GM12875 (cell line): ENCODE results near the gene MAGI1.

Experiments
- H3K4me3 ChIP-seq: one replicate; pipeline ENCODE4 v1.5.1; 2011; ENCODE audit warnings: low read depth, low read length, control low read depth
- CTCF ChIP-seq: IDR thresholded peaks from 2 replicates; pipeline ENCODE4 v1.5.1; 2011; ENCODE audit warnings: low read depth, mild to moderate bottlenecking, control low read depth, inconsistent platforms, low read length, moderate library complexity, borderline replicate concordance; ENCODE audit not compliant: insufficient read depth

MAGI1 gene

GRCh38 chr3:65322910-65323309 is 715.8 kb downstream of the MAGI1 start:
- H3K4me3 ChIP-seq = no peak overlapping the region
- TF ChIP-seq CTCF = no peak

- no peak for TF ChIP-seq CTCF
- H3K4me3 ChIP-seq = no peak overlapping the region
Measured at GRCh38 chr3:65318231-65318630, 720.5 kb downstream of the MAGI1 start.

- no peak for TF ChIP-seq CTCF
- H3K4me3 ChIP-seq = no peak overlapping the region
Measured at GRCh38 chr3:65314916-65315315, 723.8 kb downstream of the MAGI1 start.

DNA sequence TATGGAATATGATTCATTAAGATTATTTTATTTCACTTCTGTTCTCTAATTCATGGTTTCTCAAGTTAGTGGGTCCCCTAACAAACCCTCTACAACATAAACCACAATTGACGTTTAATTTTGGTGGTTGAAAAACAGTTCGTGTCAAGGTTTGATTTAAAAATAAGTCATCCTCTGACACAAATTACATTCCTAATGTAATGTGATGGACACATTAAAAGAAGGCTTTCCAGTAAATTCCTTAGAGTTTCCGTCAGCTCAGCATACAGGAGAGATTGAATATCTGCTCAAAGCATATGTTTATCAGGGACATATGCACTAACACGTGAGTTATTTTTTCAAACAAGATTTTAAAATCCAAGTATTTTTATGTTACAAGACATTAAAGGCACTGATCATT is 724.4 kb downstream of the MAGI1 start:
- no peak for TF ChIP-seq CTCF
- no peak overlapping the region for H3K4me3 ChIP-seq

DNA sequence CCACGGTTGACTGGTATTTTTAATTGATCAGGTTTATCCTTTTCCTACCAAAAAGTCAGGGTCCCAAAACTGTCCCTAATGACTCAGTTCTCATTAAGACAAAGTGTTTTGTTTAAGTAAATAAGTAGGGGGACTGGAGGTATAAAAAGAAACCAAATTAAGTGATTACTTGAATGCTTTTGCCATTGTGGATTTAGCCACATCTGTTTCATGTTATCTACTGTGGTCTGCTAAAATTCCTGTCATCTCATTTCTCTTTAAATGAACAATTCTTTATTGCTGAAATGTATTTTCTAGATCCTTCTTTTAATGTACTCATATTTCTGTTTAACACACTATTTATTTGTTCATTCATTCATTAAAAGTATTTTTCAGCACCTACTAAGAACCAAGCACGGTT is 725.1 kb downstream of the MAGI1 start:
- TF ChIP-seq CTCF = no peak
- no peak overlapping the region for H3K4me3 ChIP-seq

DNA sequence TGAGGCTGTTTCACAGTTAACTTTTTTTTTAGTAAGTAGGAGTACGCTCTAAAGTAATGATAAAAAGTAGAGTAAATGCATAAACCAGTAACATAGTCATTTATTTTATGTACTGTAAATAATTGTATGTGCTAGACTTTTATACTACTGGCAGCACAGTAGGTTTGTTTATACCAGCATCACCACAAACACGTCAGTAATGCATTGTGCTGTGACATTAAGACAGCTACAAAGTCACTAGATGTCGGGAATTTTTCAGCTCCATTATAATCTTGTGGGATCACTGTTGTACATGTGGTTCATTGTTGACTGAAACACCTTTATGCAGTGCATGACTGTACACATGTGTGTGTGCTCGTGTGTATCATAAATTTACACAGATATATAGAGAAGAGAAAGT is 732.9 kb downstream of the MAGI1 start:
- no peak overlapping the region for H3K4me3 ChIP-seq
- no peak for TF ChIP-seq CTCF
